COR-L47 (cell line): ENCODE data around the gene CT45A6.
"Not testable (repeated sequence)": the region's sequence is repeated elsewhere in the genome, so short reads cannot be mapped to it uniquely, and the experiment has no call there.

Source experiments
- DNase-seq: peaks from one replicate; lab custom pipeline; 2025; lab: John Stamatoyannopoulos, UW

Gene CT45A6, protein sequence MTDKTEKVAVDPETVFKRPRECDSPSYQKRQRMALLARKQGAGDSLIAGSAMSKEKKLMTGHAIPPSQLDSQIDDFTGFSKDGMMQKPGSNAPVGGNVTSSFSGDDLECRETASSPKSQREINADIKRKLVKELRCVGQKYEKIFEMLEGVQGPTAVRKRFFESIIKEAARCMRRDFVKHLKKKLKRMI

DNA sequence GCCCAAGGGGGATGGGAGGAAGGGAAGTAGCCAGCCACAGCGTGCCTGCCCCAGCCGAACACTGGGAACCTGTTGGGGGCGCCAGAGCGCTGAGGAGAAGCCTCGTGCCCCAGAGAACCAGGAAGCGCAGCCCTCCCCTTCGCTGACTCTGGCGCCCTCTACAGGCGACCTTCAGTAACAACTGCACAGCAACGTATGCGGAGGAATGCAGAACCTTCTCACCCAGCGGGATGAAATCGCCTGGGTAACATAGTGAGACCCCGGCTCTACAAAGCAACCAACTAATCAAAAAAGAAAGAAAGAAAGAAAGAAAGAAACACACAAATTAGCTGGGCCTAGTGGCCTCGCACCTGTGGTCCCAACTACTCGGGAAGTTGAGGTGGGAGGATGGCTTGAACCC, at the start of gene CT45A6:
Gene CT45A6 (minus strand): TSS at position 101 of the 400 bp plus-strand sequence. CDS start 3,794 bp downstream, outside the sequence.
- not testable (repeated sequence) for DNase-seq

DNA sequence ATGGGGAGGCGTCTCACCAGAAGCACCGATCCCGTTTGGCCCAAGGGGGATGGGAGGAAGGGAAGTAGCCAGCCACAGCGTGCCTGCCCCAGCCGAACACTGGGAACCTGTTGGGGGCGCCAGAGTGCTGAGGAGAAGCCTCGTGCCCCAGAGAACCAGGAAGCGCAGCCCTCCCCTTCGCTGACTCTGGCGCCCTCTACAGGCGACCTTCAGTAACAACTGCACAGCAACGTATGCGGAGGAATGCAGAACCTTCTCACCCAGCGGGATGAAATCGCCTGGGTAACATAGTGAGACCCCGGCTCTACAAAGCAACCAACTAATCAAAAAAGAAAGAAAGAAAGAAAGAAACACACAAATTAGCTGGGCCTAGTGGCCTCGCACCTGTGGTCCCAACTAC, 34.6 kb upstream of the CT45A6 start, which contains the start of gene CT45A7:
Gene CT45A7 (minus strand): TSS at position 101 of the 400 bp plus-strand sequence. CDS start 3,747 bp downstream, outside the sequence.
- DNase-seq, result not testable (repeated sequence)

DNA sequence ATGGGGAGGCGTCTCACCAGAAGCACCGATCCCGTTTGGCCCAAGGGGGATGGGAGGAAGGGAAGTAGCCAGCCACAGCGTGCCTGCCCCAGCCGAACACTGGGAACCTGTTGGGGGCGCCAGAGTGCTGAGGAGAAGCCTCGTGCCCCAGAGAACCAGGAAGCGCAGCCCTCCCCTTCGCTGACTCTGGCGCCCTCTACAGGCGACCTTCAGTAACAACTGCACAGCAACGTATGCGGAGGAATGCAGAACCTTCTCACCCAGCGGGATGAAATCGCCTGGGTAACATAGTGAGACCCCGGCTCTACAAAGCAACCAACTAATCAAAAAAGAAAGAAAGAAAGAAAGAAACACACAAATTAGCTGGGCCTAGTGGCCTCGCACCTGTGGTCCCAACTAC, 17.3 kb upstream of the CT45A6 start, which contains the start of gene CT45A2:
Gene CT45A2 (minus strand): TSS at position 101 of the 400 bp plus-strand sequence. CDS start 3,747 bp downstream, outside the sequence.
- not testable (repeated sequence) for DNase-seq

DNA sequence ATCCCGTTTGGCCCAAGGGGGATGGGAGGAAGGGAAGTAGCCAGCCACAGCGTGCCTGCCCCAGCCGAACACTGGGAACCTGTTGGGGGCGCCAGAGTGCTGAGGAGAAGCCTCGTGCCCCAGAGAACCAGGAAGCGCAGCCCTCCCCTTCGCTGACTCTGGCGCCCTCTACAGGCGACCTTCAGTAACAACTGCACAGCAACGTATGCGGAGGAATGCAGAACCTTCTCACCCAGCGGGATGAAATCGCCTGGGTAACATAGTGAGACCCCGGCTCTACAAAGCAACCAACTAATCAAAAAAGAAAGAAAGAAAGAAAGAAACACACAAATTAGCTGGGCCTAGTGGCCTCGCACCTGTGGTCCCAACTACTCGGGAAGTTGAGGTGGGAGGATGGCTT, 17.2 kb downstream of the CT45A6 start, which contains the start of gene CT45A5:
Gene CT45A5 (minus strand): TSS at position 101 of the 400 bp plus-strand sequence. CDS start 3,774 bp downstream, outside the sequence.
- DNase-seq, result not testable (repeated sequence)

DNA sequence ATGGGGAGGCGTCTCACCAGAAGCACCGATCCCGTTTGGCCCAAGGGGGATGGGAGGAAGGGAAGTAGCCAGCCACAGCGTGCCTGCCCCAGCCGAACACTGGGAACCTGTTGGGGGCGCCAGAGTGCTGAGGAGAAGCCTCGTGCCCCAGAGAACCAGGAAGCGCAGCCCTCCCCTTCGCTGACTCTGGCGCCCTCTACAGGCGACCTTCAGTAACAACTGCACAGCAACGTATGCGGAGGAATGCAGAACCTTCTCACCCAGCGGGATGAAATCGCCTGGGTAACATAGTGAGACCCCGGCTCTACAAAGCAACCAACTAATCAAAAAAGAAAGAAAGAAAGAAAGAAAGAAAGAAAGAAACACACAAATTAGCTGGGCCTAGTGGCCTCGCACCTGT, 34.5 kb downstream of the CT45A6 start, which contains the start of gene CT45A3:
Gene CT45A3 (minus strand): TSS at position 101 of the 400 bp plus-strand sequence. CDS start 3,747 bp downstream, outside the sequence.
- not testable (repeated sequence) for DNase-seq

DNA sequence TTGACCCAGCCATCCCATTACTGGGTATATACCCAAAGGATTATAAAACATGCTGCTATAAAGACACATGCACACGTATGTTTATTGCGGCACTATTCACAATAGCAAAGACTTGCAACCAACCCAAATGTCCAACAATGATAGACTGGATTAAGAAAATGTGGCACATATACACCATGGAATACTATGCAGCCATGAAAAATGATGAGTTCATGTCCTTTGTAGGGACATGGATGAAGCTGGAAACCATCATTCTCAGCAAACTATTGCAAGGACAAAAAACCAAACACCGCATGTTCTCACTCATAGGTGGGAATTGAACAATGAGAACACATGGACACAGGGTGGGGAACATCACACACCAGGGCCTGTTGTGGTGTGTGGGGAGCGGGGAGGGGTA, 57.8 kb downstream of the CT45A6 start:
- not testable (repeated sequence) for DNase-seq
